ENCODE measurements around the gene C1orf167.

The C1orf167 gene

DNA sequence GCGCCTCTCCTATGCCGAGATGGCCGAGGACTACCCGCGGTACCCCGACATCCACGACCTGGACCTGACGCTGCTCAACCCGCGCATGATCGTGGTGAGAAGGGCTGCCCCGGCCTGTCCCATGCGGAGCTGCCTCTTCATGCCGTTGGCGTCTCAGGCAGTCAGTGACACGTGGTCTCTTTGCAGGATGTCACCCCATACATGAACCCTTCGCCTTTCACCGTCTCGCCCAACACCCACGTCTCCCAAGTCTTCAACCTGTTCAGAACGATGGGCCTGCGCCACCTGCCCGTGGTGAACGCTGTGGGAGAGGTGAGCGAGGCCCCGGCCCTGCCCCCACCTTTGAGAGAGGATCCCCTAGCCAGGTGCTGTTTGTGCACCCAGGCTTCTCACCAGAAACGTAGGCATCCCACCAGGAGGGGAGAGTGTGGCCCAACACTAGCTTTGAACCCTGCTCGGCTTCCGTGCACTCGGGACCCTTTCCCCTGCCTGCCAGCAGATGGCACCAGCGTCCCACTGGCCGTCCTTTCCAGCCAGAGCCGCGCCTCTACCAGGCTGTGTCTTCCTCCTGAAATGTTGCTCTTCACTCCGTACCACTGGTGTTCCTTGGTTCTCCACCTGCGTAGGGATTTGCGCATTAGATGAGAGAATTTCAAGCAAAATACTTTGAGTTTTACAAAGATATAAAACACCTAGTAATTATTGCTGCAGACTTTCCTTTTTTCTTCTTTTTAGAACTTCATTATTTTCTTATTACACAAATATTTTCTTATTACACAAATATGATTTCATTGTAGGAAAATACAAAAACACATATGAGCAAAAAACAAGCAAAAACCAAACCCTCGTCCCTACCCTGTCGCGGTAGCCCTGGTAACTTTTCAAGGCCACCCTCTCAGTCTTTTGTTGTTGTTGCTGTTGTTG, 76.6 kb downstream of the C1orf167 start:
- no peak for DNase-seq
